Loucy (cell line): Measurements from ENCODE around the gene AQP3.
"Not testable (repeated sequence)": the region's sequence is repeated elsewhere in the genome, so short reads cannot be mapped to it uniquely, and the experiment has no call there.

ENCODE experiments used
- CTCF ChIP-seq: fragments of 200-600 bp; sonication (generic); conservative IDR thresholded peaks from 2 replicates; pipeline ENCODE4 v1.5.1; 2014; ENCODE audit warnings: mild to moderate bottlenecking, antibody characterized with exemption, low read length
- EZH2phosphoT487 ChIP-seq: fragments of 200-600 bp; IDR thresholded peaks from 2 replicates; pipeline ENCODE4 v1.6.1; 2018; ENCODE audit warnings: antibody characterized with exemption, mild to moderate bottlenecking, moderate library complexity, borderline replicate concordance

GRCh38 chr9:33424492-33424891, 22.9 kb downstream of the AQP3 start:
- not testable (repeated sequence) for TF ChIP-seq CTCF, EZH2phosphoT487
